RWPE2 (cell line): ENCODE results near the gene CD2BP2.
A peak's percentile ranks its signal among the peaks of the same experiment; 100 is the strongest.

Source experiments
- ATAC-seq: fragments of 200-7000 bp; cut with Tn5 transposase; 3 replicates; pipeline ENCODE4 v1.9.1; 2021; ENCODE audit warnings: low read depth
- DNase-seq: peaks from one replicate; pipeline ENCODE4 v3.0.0-alpha.2; 2020; ENCODE audit warnings: low spot score
- H3K27ac ChIP-seq: fragments of 450-650 bp; 2 replicates; pipeline ENCODE4 v1.5.1; 2017; ENCODE audit warnings: mild to moderate bottlenecking; ENCODE audit not compliant: poor library complexity, severe bottlenecking
- H3K27me3 ChIP-seq: fragments of 250-450 bp; sonication (Bioruptor Pico); 2 replicates; pipeline ENCODE4 v1.5.1; 2021; ENCODE audit warnings: mild to moderate bottlenecking, moderate library complexity; ENCODE audit not compliant: insufficient read depth, poor library complexity, severe bottlenecking
- H3K36me3 ChIP-seq: fragments of 250-450 bp; sonication (Bioruptor Pico); 2 replicates; pipeline ENCODE4 v1.5.1; 2020; ENCODE audit warnings: low read depth, mild to moderate bottlenecking, moderate library complexity
- H3K4me1 ChIP-seq: fragments of 250-450 bp; sonication (Bioruptor Pico); 2 replicates; pipeline ENCODE4 v1.5.1; 2021; ENCODE audit warnings: mild to moderate bottlenecking, moderate library complexity; ENCODE audit not compliant: insufficient read depth, poor library complexity, severe bottlenecking
- H3K4me3 ChIP-seq: fragments of 250-450 bp; sonication (Bioruptor Pico); 2 replicates; pipeline ENCODE4 v1.5.1; 2021; ENCODE audit warnings: mild to moderate bottlenecking, moderate library complexity; ENCODE audit not compliant: severe bottlenecking
- H3K9me3 ChIP-seq: fragments of 250-450 bp; sonication (Bioruptor Pico); 2 replicates; pipeline ENCODE4 v1.5.1; 2021; ENCODE audit warnings: mild to moderate bottlenecking, moderate library complexity; ENCODE audit not compliant: severe bottlenecking
- TF ChIP-seq, protein P1 (sequence below): fragments of 450-650 bp; IDR thresholded peaks from one replicate; pipeline ENCODE4 v1.5.1; 2017; ENCODE audit warnings: mild to moderate bottlenecking, moderate library complexity; ENCODE audit not compliant: poor library complexity, severe bottlenecking

CD2BP2 gene

DNA sequence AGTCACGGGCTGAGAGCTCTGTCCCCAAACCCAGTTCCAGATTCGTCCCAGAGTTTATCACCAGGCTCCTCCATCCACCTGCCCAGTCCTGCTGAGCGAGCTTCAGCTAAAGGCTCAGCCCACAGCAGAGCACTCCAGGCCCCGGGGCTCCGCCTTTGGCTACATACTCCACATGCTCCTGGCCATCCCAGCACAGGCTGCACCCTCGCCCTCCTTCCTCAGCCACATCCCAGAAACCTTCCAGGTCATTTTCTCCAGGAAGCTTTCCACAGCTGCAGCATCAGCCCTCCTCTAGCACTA is 4.7 kb upstream of the CD2BP2 start:
- peaks cover 39% of the 10 kb centered on the region for H3K36me3 ChIP-seq
- H3K9me3 ChIP-seq = no peaks in the 10 kb centered on the region
- H3K27me3 ChIP-seq = no peaks in the 10 kb centered on the region
- DNase-seq (no peak), ATAC-seq (no peak)
- H3K4me3 ChIP-seq = no peak overlapping the region
- no peaks in the 10 kb centered on the region for H3K4me1 ChIP-seq
- TF ChIP-seq, protein P1, sequence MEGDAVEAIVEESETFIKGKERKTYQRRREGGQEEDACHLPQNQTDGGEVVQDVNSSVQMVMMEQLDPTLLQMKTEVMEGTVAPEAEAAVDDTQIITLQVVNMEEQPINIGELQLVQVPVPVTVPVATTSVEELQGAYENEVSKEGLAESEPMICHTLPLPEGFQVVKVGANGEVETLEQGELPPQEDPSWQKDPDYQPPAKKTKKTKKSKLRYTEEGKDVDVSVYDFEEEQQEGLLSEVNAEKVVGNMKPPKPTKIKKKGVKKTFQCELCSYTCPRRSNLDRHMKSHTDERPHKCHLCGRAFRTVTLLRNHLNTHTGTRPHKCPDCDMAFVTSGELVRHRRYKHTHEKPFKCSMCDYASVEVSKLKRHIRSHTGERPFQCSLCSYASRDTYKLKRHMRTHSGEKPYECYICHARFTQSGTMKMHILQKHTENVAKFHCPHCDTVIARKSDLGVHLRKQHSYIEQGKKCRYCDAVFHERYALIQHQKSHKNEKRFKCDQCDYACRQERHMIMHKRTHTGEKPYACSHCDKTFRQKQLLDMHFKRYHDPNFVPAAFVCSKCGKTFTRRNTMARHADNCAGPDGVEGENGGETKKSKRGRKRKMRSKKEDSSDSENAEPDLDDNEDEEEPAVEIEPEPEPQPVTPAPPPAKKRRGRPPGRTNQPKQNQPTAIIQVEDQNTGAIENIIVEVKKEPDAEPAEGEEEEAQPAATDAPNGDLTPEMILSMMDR = no peak
- no peak overlapping the region for H3K27ac ChIP-seq

DNA sequence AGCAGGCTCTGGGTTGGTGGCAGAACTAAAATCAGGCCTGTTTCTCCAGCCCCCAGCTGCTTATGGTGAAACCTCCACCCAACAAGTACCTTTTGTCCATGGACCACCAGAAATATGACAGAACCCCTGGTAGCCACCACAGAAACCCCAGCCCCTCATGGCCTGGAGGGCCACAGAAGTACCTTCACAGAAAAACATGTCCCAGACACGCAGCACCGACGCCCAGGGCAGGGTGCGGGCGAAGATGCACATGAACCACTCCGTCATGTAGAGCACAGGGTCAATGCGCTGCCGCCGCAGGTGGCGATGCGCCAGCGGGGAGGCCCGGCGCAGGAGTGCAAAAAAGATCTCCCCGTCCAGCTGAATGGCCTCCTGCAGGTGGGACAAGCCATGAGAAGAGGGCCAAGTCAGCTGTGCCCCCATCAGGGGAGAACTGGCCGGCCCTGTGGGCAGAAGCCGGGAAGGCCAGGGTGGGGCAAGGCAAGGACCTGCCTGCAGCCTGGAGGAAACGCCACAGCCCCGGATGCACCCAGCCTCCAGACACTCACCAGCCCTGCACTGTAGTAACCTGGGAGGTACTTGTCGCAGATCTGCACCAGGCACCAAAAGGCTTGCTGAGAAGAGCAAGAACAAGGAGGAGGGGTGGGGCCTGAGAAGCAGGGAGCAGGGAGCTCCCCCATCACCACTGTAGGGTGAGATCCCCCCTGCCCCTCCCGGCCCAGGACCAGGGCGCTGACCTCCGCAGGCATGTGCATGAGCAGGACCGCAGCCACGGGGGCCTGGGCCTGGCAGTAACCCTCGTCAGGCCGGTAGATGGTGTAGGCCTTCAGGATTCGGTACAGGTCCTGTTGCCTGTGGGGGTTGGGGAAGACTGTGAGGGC is 4.1 kb upstream of the CD2BP2 start:
- Histone ChIP-seq H3K4me1 (no peaks in the 10 kb centered on the region), H3K9me3 (no peaks in the 10 kb centered on the region), H3K27ac (no peak overlapping the region), H3K4me3 (no peak overlapping the region), H3K36me3 (peaks cover 33% of the 10 kb centered on the region), H3K27me3 (no peaks in the 10 kb centered on the region)
- DNase-seq (no peak), ATAC-seq (no peak)
- TF ChIP-seq, protein P1 = no peak

DNA sequence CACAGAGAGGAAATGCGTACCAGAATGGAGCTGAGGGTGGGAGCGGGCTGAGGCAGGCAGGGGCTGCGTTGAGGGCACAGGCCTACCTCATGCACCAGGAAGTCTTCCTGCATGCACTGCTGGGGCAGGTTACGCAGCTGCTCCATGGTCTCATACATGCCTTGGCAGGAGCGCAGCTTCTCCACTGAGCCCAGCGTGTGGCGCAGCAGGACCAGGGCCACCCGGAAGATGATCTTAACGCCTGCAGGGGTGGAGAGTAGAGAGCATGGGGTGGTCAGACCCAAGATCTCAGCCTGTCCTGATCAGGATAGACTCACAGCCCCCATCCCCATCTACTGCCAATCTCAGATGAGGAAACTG is 3.4 kb upstream of the CD2BP2 start:
- ATAC-seq (no peak), DNase-seq (no peak)
- no peaks in the 10 kb centered on the region for H3K27me3 ChIP-seq
- no peak overlapping the region for H3K27ac ChIP-seq
- H3K9me3 ChIP-seq = no peaks in the 10 kb centered on the region
- H3K4me1 ChIP-seq = no peaks in the 10 kb centered on the region
- no peak overlapping the region for H3K4me3 ChIP-seq
- TF ChIP-seq, protein P1 = no peak
- H3K36me3 ChIP-seq = peaks cover 31% of the 10 kb centered on the region

DNA sequence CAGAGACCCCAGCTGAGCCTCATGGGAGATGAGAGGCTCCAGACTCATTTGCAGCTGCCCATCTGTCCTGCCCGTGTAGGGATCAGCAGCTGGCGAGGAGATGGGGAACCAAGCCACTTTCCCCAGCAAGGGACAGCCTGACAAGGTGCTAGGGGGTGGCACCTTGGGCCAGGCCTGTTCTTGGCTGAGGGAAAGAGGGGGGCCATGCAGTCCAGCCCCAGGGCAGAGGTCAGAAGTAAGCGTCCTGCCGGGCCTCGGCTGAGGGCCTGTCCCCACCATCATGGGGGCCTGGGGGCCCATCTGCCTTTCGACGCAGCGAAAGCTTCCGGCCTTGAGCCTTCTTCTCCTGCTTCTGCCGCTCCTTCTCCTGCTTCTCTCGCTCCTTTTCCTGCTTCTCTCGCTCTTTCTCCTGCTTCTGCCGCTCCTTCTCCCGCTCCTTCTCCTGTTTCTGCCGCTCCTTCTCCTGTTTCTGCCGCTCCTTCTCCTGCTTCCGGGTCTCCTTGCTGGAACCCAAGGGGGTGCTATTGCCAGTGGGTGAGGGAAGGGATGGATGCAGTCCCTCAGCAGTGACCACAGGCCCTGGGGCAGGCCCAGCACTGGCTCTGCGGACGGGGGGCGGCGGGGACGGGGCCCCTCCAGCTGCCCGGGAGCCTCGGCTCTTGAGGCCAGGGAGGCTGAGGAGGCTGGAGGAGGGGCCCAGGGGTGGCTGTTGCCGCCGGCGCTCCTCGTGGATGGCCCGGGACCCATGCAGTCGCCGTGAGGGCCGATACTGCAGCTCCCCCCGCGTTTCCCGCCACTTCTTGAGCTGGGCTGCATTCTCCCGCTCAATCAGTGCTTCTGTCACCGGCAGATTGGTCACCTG is 2.8 kb upstream of the CD2BP2 start:
- Histone ChIP-seq H3K36me3 (peaks cover 30% of the 10 kb centered on the region), H3K4me1 (no peaks in the 10 kb centered on the region), H3K4me3 (no peak overlapping the region), H3K27ac (peak overlapping the region; percentile 83), H3K9me3 (no peaks in the 10 kb centered on the region), H3K27me3 (no peaks in the 10 kb centered on the region)
- DNase-seq (no peak), ATAC-seq (no peak)
- TF ChIP-seq, protein P1 = no peak
